A549 treated with AZD2906 at 1 μM for 4 hours (cell line): ENCODE data around the gene KDM4D. TPM values are rescaled to one million over a fixed set of nuclear protein-coding genes. Genes with fewer than 3 reads are reported as not detected.

Experiments used
- total RNA-seq: library from RNA; stranded (reverse); fragments of 200-300 nt; extraction: Qiagen RNA extraction; gene quantifications from 5 replicates; pipeline ENCODE4 v1.2.3, GENCODE V29; 2022

The KDM4D gene
- 0.13 to 0.52 TPM (median 0.33 TPM) in 5 replicates for total RNA-seq

DNA sequence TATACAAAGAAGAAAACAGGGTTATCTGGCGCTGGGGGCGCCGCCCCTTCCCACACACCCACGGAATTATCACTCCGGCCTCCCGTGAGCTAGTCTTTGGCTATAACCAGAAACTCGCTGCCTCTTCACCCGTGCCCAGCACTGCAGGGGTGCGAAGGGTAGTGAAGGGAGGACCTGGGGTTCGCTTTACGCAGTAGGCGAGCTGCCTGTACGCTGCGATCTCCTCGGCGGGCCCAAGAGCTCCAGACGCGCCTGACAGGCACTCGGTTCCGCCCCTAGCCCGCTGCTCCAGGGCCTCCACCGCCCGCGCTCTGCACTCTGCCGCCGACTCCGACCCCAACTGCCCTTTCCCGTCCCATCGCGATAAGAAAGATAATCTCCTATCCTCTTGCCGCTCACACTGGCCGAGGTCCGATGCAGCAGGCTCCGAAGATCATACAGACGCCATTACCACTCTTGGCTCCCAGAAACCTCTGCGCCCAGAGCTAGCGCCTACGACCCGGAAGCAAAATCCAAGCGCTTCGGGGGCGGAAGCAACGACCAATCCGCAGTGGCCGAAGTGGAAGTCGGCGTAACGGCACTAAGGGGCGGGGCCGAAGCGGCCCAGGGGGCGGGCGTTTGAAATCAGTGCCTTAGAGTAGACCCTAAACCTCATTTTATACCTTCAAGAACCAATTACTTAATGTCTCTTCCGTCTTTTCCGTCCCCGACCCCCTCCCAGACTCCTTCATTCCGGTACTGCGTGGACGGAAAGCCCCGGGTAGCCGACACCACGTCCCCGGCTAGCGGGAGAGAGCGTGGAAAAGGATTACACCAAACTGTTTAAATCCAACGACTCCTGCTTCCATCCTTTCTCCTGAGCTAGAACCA is at the start of gene KDM4D, which contains the start of gene CWC15:
Gene KDM4D (plus strand): TSS at position 611 of the 870 bp plus-strand sequence. CDS start 23,664 bp downstream, outside the sequence.
Gene CWC15 (minus strand): TSS at position 458 of the 870 bp plus-strand sequence. CDS start 1,371 bp downstream, outside the sequence.

DNA sequence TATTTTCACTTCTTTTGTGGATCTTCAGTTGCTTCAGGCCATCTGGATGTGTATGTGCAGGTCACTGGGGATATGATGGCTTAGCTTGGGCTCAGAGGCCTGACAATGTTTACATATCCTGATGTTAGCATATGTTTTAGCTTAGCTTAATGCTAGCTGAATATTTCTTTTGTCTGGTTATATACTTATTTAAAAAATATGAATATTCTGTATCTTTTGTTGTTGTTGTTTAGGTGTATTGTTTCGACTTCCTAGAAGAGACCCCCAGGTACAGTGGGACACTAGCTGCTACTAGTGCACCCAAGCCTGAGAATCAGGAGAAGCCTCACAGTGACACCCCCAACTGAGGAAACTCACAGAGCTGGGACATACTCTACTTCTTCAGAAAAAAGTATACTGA is 51.4 kb downstream of the KDM4D start, which contains the start of gene KDM4E:
Gene KDM4E (plus strand): TSS at position 301 of the 400 bp plus-strand sequence. CDS start 300 bp downstream, outside the sequence.

Other genes with a start within 250 kb of the KDM4D start
- gene AMOTL1, start 205.4 kb upstream of the KDM4D start, total RNA-seq = 6.0 to 9.1 TPM (median 7.4 TPM) in 5 replicates
- gene CWC15, start 153 bp upstream of the KDM4D start, total RNA-seq = 28.3 to 35.7 TPM (median 29.0 TPM) in 5 replicates
- gene KDM4E, start 51.5 kb downstream of the KDM4D start, total RNA-seq = not detected in 5 replicates
- gene KDM4F, start 75.7 kb downstream of the KDM4D start, total RNA-seq = not detected in 5 replicates
- gene SRSF8, start 93.2 kb downstream of the KDM4D start, total RNA-seq = 14.6 to 18.7 TPM (median 18.1 TPM) in 5 replicates
- gene ENDOD1, start 116.1 kb downstream of the KDM4D start, total RNA-seq = 13.2 to 16.3 TPM (median 14.8 TPM) in 5 replicates